SK-N-SH treated with all-trans-retinoic acid at 6 μM for 48 hours (cell line): ENCODE results near the gene RBMS3.

Experiments used
- ATAC-seq: fragments of 200-7000 bp; cut with Tn5 transposase; 3 replicates; pipeline ENCODE4 v1.9.1; 2020; ENCODE audit warnings: mild to moderate bottlenecking, moderate library complexity
- ARNTL ChIP-seq: fragments of 450-650 bp; formaldehyde crosslinking; IDR thresholded peaks from 2 replicates; pipeline ENCODE4 v1.5.0; 2020; ENCODE audit warnings: low read depth, mild to moderate bottlenecking, moderate library complexity, borderline replicate concordance
- BACH2 ChIP-seq: fragments of 250-450 bp; sonication (Bioruptor Pico); IDR thresholded peaks from 2 replicates; pipeline ENCODE4 v1.9.0; 2021; ENCODE audit warnings: mild to moderate bottlenecking, borderline replicate concordance
- CREB5 ChIP-seq: fragments of 250-450 bp; sonication (Bioruptor Pico); IDR thresholded peaks from 2 replicates; pipeline ENCODE4 v1.5.1; 2020; ENCODE audit warnings: low read depth, mild to moderate bottlenecking, moderate library complexity
- CSDC2 ChIP-seq: fragments of 250-450 bp; sonication (Bioruptor Pico); IDR thresholded peaks from 2 replicates; pipeline ENCODE4 v1.5.0; 2020; ENCODE audit warnings: mild to moderate bottlenecking, moderate library complexity
- CSRNP3 ChIP-seq: fragments of 250-450 bp; sonication (Bioruptor Pico); IDR thresholded peaks from 2 replicates; pipeline ENCODE4 v1.5.1; 2021; ENCODE audit warnings: mild to moderate bottlenecking, moderate library complexity
- ESRRG ChIP-seq: fragments of 250-450 bp; sonication (Bioruptor Pico); IDR thresholded peaks from 2 replicates; pipeline ENCODE4 v1.6.1; 2021; ENCODE audit warnings: mild to moderate bottlenecking
- GLIS3 ChIP-seq: fragments of 250-450 bp; sonication (Bioruptor Pico); IDR thresholded peaks from 2 replicates; pipeline ENCODE4 v1.5.0; 2020; ENCODE audit warnings: mild to moderate bottlenecking, moderate library complexity
- ISL1 ChIP-seq: fragments of 250-450 bp; sonication (Bioruptor Pico); IDR thresholded peaks from 2 replicates; pipeline ENCODE4 v2.1.2; 2022; ENCODE audit warnings: mild to moderate bottlenecking, moderate library complexity
- OSR1 ChIP-seq: fragments of 250-450 bp; sonication (Bioruptor Pico); IDR thresholded peaks from 2 replicates; pipeline ENCODE4 v1.8.0; 2022; ENCODE audit warnings: moderate library complexity, mild to moderate bottlenecking, inconsistent platforms
- PATZ1 ChIP-seq: fragments of 250-450 bp; sonication (Bioruptor Pico); IDR thresholded peaks from 2 replicates; pipeline ENCODE4 v1.8.0; 2020; ENCODE audit warnings: mild to moderate bottlenecking, moderate library complexity, borderline replicate concordance
- PPARA ChIP-seq: fragments of 250-450 bp; sonication (Bioruptor Pico); IDR thresholded peaks from 2 replicates; pipeline ENCODE4 v1.5.0; 2020; ENCODE audit warnings: mild to moderate bottlenecking, borderline replicate concordance
- RARB ChIP-seq: fragments of 250-450 bp; sonication (Bioruptor Pico); IDR thresholded peaks from 2 replicates; pipeline ENCODE4 v1.8.0; 2021; ENCODE audit warnings: mild to moderate bottlenecking, moderate library complexity
- SNAI2 ChIP-seq: fragments of 250-450 bp; sonication (Bioruptor Pico); IDR thresholded peaks from 2 replicates; pipeline ENCODE4 v1.5.0; 2020; ENCODE audit warnings: mild to moderate bottlenecking, moderate library complexity
- TCF4 ChIP-seq: fragments of 250-450 bp; sonication (Bioruptor Pico); IDR thresholded peaks from 2 replicates; pipeline ENCODE4 v1.8.0; 2021; ENCODE audit warnings: mild to moderate bottlenecking, moderate library complexity, borderline replicate concordance
- TOX ChIP-seq: fragments of 250-450 bp; sonication (Bioruptor Pico); IDR thresholded peaks from 2 replicates; pipeline ENCODE4 v1.8.0; 2021; ENCODE audit warnings: mild to moderate bottlenecking, moderate library complexity, borderline replicate concordance
- TSHZ2 ChIP-seq: fragments of 250-450 bp; sonication (Bioruptor Pico); IDR thresholded peaks from 2 replicates; pipeline ENCODE4 v1.5.0; 2020; ENCODE audit warnings: mild to moderate bottlenecking, moderate library complexity
- ZC3H10 ChIP-seq: fragments of 250-450 bp; sonication (Bioruptor Pico); IDR thresholded peaks from 2 replicates; pipeline ENCODE4 v1.5.1; 2021; ENCODE audit warnings: mild to moderate bottlenecking, moderate library complexity
- ZFP3 ChIP-seq: fragments of 250-450 bp; sonication (Bioruptor Pico); IDR thresholded peaks from 2 replicates; pipeline ENCODE4 v1.5.0; 2020; ENCODE audit warnings: mild to moderate bottlenecking, moderate library complexity
- ZFP30 ChIP-seq: fragments of 450-650 bp; formaldehyde crosslinking; IDR thresholded peaks from 2 replicates; pipeline ENCODE4 v1.5.0; 2022; ENCODE audit warnings: mild to moderate bottlenecking, moderate library complexity
- ZNF565 ChIP-seq: fragments of 450-650 bp; formaldehyde crosslinking; conservative IDR thresholded peaks from 2 replicates; pipeline ENCODE4 v1.5.0; 2020; ENCODE audit warnings: low read depth, mild to moderate bottlenecking, moderate library complexity
- ZNF70 ChIP-seq: fragments of 450-650 bp; formaldehyde crosslinking; IDR thresholded peaks from 2 replicates; pipeline ENCODE4 v1.5.0; 2020; ENCODE audit warnings: mild to moderate bottlenecking, moderate library complexity
- ZNF8 ChIP-seq: fragments of 450-650 bp; formaldehyde crosslinking; IDR thresholded peaks from 2 replicates; pipeline ENCODE4 v1.5.0; 2020; ENCODE audit warnings: mild to moderate bottlenecking, moderate library complexity

Gene RBMS3

GRCh38 chr3:29679944-29680343, 399.1 kb downstream of the RBMS3 start:
- ATAC-seq: no peak
- no peak for TF ChIP-seq CSDC2 (CRISPR knock-in tag)
- no peak for TF ChIP-seq ZNF70 (CRISPR knock-in tag)
- TF ChIP-seq ZFP3 (CRISPR knock-in tag): no peak
- no peak for TF ChIP-seq TSHZ2 (CRISPR knock-in tag)
- no peak for TF ChIP-seq GLIS3 (CRISPR knock-in tag)
- TF ChIP-seq CSRNP3 (CRISPR knock-in tag): no peak
- TF ChIP-seq TOX (CRISPR knock-in tag): no peak
- no peak for TF ChIP-seq PATZ1 (CRISPR knock-in tag)
- no peak for TF ChIP-seq BACH2 (CRISPR knock-in tag)
- TF ChIP-seq ZNF565 (CRISPR knock-in tag): no peak
- no peak for TF ChIP-seq CREB5 (CRISPR knock-in tag)
- no peak for TF ChIP-seq PPARA (CRISPR knock-in tag)
- no peak; the same call in 1 of the 2 replicates for TF ChIP-seq ISL1
- TF ChIP-seq ZFP30 (CRISPR knock-in tag): no peak
- no peak for TF ChIP-seq ZC3H10 (CRISPR knock-in tag)

GRCh38 chr3:29683018-29683993, 402.4 kb downstream of the RBMS3 start:
- peak; percentile 65 for ATAC-seq
- no peak for TF ChIP-seq PPARA (CRISPR knock-in tag)
- TF ChIP-seq ZFP3 (CRISPR knock-in tag): peak; percentile 54; the same call in 1 of the 2 replicates
- TF ChIP-seq CREB5 (CRISPR knock-in tag): peak; percentile 88
- peak; percentile 73; the same call in 1 of the 2 replicates for TF ChIP-seq GLIS3 (CRISPR knock-in tag)
- TF ChIP-seq SNAI2 (CRISPR knock-in tag): 0 out of 2 replicates have a peak, but pooled peaks have one; percentile 21
- TF ChIP-seq TCF4 (CRISPR knock-in tag): peak; percentile 36; the same call in 1 of the 2 replicates
- no peak for TF ChIP-seq ZNF70 (CRISPR knock-in tag)
- no peak for TF ChIP-seq ARNTL
- no peak for TF ChIP-seq ZNF565 (CRISPR knock-in tag)
- TF ChIP-seq TSHZ2 (CRISPR knock-in tag): peak; percentile 91
- TF ChIP-seq PATZ1 (CRISPR knock-in tag): no peak
- no peak for TF ChIP-seq OSR1 (CRISPR knock-in tag)
- no peak; the same call in 1 of the 2 replicates for TF ChIP-seq ZNF8 (CRISPR knock-in tag)
- TF ChIP-seq ESRRG (CRISPR knock-in tag): peak; percentile 85; the same call in 1 of the 2 replicates
- no peak for TF ChIP-seq RARB (CRISPR knock-in tag)
- no peak for TF ChIP-seq ZFP30 (CRISPR knock-in tag)
- TF ChIP-seq ZC3H10 (CRISPR knock-in tag): no peak
- TF ChIP-seq CSDC2 (CRISPR knock-in tag): peak; percentile 34; the same call in 1 of the 2 replicates
- TF ChIP-seq ISL1: peak; percentile 99
- TF ChIP-seq BACH2 (CRISPR knock-in tag): peak; percentile 78; the same call in 1 of the 2 replicates
